Anterior cingulate cortex (tissue), 58 donors: Measurements from ENCODE around the gene SPACA6.
"Not testable (repeated sequence)": the region's sequence is repeated elsewhere in the genome, so short reads cannot be mapped to it uniquely, and the experiment has no call there.

Experiments
- DNase-seq, 58 donors: peaks; one replicate each; lab custom pipeline; 2025; lab: John Stamatoyannopoulos, UW

The SPACA6 gene

GRCh38 chr19:51727349-51727880 lies 34.3 kb downstream of the SPACA6 start:
- peak in 3 of 58 donors; percentile 14 to 29 (median 25) for DNase-seq

GRCh38 chr19:51729781-51730180 lies 36.7 kb downstream of the SPACA6 start:
- no peak for DNase-seq

GRCh38 chr19:51733742-51734522 lies 40.8 kb downstream of the SPACA6 start:
- DNase-seq = no peak

GRCh38 chr19:51735759-51736449 lies 42.8 kb downstream of the SPACA6 start:
- peak in 11 of 58 donors; percentile 7 to 58 (median 27) for DNase-seq

- no peak for DNase-seq
Measured at GRCh38 chr19:51737389-51737788, 44.3 kb downstream of the SPACA6 start.

- no peak for DNase-seq
Measured at GRCh38 chr19:51737924-51738323, 44.8 kb downstream of the SPACA6 start.

GRCh38 chr19:51738523-51738922 lies 45.4 kb downstream of the SPACA6 start:
- DNase-seq = not testable (repeated sequence)

GRCh38 chr19:51739466-51740213 lies 46.5 kb downstream of the SPACA6 start:
- no peak for DNase-seq

- DNase-seq = no peak
Measured at GRCh38 chr19:51740356-51740755, 47.2 kb downstream of the SPACA6 start.

GRCh38 chr19:51742789-51743188 lies 49.7 kb downstream of the SPACA6 start:
- DNase-seq = no peak

GRCh38 chr19:51743405-51743804 lies 50.3 kb downstream of the SPACA6 start:
- DNase-seq = no peak

- no peak for DNase-seq
Measured at GRCh38 chr19:51746731-51747130, 53.6 kb downstream of the SPACA6 start.

- no peak for DNase-seq
Measured at GRCh38 chr19:51749979-51750378, 56.8 kb downstream of the SPACA6 start.

- DNase-seq = no peak
Measured at GRCh38 chr19:51750400-51751094, 57.4 kb downstream of the SPACA6 start.

- peak in 6 of 58 donors; percentile 4 to 15 (median 12) for DNase-seq
Measured at GRCh38 chr19:51751655-51752054, 58.5 kb downstream of the SPACA6 start, which contains the start of gene FPR1. Gene FPR1 (minus strand): TSS chr19:51751878. CDS start chr19:51746994, 4,884 bp downstream.

- peak in 3 of 58 donors; percentile 1 to 35 (median 1) for DNase-seq
Measured at GRCh38 chr19:51754109-51754508, 61.0 kb downstream of the SPACA6 start.

- no peak for DNase-seq
Measured at GRCh38 chr19:51754770-51755169, 61.6 kb downstream of the SPACA6 start.
